HepG2 (cell line): ENCODE measurements around the gene ARHGEF12. TPM values are rescaled to one million over a fixed set of nuclear protein-coding genes. Genes with fewer than 3 reads are reported as not detected.

ENCODE experiments used
- ATAC-seq: fragments of 200-7000 bp; cut with Tn5 transposase; 3 replicates; pipeline ENCODE4 v1.9.1; 2020; ENCODE audit warnings: mild to moderate bottlenecking, moderate library complexity
- BruUV-seq: library from RNA; stranded (reverse); fragments of 400-500 nt; replicated peaks from 2 replicates; lab custom pipeline; 2021; lab: Mats Ljungman, UMichigan
- CTCF ChIA-PET: fragments of 300-600 bp; formaldehyde crosslinking; extraction: SDS; loops from one replicate; lab custom pipeline; 2021; ENCODE audit warnings: low total read pairs, inconsistent platforms, low intra/inter-chr PET ratio; lab: Yijun Ruan, JAX
- POLR2A ChIA-PET: fragments of 350-600 bp; sonication (Branson Sonifier 250); formaldehyde crosslinking; loops from one replicate; lab custom pipeline; 2020; ENCODE audit warnings: antibody characterized with exemption, inconsistent platforms; lab: Yijun Ruan, JAX
- DNase-seq: peaks from one replicate; pipeline ENCODE4 v3.0.0-alpha.2; 2015; ENCODE audit warnings: low spot score
- FAIRE-seq: peaks from 3 replicates; lab custom pipeline; 2011; peaks lifted over from hg19 to GRCh38; lab: Jason Lieb, UNC
- H2AFZ ChIP-seq: one replicate; pipeline ENCODE4 v1.6.1; 2011; ENCODE audit warnings: low read length, inconsistent platforms
- H3K27ac ChIP-seq: fragments of 300-600 bp; 3 replicates; pipeline ENCODE4 v1.8.0; 2011; ENCODE audit warnings: mixed run types, mild to moderate bottlenecking, mixed read lengths, low read length, inconsistent platforms; ENCODE audit not compliant: insufficient read depth; ENCODE audit errors: extremely low read length
- H3K27me3 ChIP-seq, 2 experiments: fragments of 200-600 bp in 1 of 2; 2 replicates in 1 of 2; 3 replicates in 1 of 2; pipeline versions ENCODE4 v1.6.0 to v1.8.0; 2011; ENCODE audit warnings: low read length in 2 of 2, mild to moderate bottlenecking in 2 of 2, moderate library complexity in 2 of 2, inconsistent platforms in 1 of 2; ENCODE audit not compliant: insufficient read depth in 2 of 2, control insufficient read depth in 1 of 2
- H3K36me3 ChIP-seq, 2 experiments: fragments of 200-600 bp in 1 of 2; replicated peaks in 1 of 2; 2 replicates in 1 of 2; 3 replicates in 1 of 2; pipeline versions ENCODE4 v1.5.1 to v1.8.0; 2011; ENCODE audit warnings: low read length in 2 of 2, inconsistent platforms in 1 of 2; ENCODE audit not compliant: insufficient read depth in 2 of 2, control insufficient read depth in 1 of 2
- H3K4me1 ChIP-seq: 2 replicates; pipeline ENCODE4 v1.5.1; 2012; ENCODE audit warnings: low read length, inconsistent platforms; ENCODE audit not compliant: insufficient read depth
- H3K4me2 ChIP-seq: 2 replicates; pipeline ENCODE4 v1.6.0; 2011; ENCODE audit warnings: low read depth, low read length, inconsistent platforms
- H3K4me3 ChIP-seq, 3 experiments: fragments of 200-600 bp in 1 of 3; sonication (generic), shearing (Covaris generic) in 1 of 3; replicated peaks in 1 of 3; 2 replicates each; pipeline ENCODE4 v1.5.1; 2011 to 2016; ENCODE audit warnings: low read length in 3 of 3, inconsistent platforms in 2 of 3, low read depth in 2 of 3, mild to moderate bottlenecking in 2 of 3, control low read depth in 1 of 3, mixed read lengths in 1 of 3; ENCODE audit not compliant: insufficient read depth in 1 of 3
- H3K79me2 ChIP-seq: one replicate; pipeline ENCODE4 v1.6.1; 2011; ENCODE audit warnings: low read length, inconsistent platforms; ENCODE audit not compliant: insufficient read depth
- H3K9ac ChIP-seq: 2 replicates; pipeline ENCODE4 v1.6.0; 2011; ENCODE audit warnings: mild to moderate bottlenecking, low read depth, low read length, inconsistent platforms; ENCODE audit not compliant: insufficient read depth
- H3K9me3 ChIP-seq: 2 replicates; pipeline ENCODE4 v1.5.1; 2012; ENCODE audit warnings: mild to moderate bottlenecking, low read length
- H4K20me1 ChIP-seq: 2 replicates; pipeline ENCODE4 v1.6.0; 2011; ENCODE audit warnings: inconsistent platforms, mild to moderate bottlenecking, low read length, moderate library complexity; ENCODE audit not compliant: insufficient read depth
- FOXM1 ChIP-seq: sonication (generic); formaldehyde crosslinking; IDR thresholded peaks from 2 replicates; pipeline ENCODE4 v1.5.0; 2020; ENCODE audit warnings: missing genetic modification reagents
- HMGA1 ChIP-seq: sonication (generic); formaldehyde crosslinking; conservative IDR thresholded peaks from 2 replicates; pipeline ENCODE4 v1.4.0; 2020; ENCODE audit warnings: missing genetic modification reagents
- KDM2A ChIP-seq: sonication (generic); formaldehyde crosslinking; IDR thresholded peaks from 2 replicates; pipeline ENCODE4 v1.4.0; 2020; ENCODE audit warnings: low read depth, missing genetic modification reagents, borderline replicate concordance
- KDM5A ChIP-seq: fragments of 200-600 bp; sonication (generic); IDR thresholded peaks from 2 replicates; pipeline ENCODE4 v1.7.0; 2018; ENCODE audit warnings: antibody characterized with exemption, mild to moderate bottlenecking, low read length, borderline replicate concordance
- KLF16 ChIP-seq, 2 experiments: sonication (generic) in 1 of 2; formaldehyde crosslinking in 1 of 2; IDR thresholded peaks; 2 replicates each; pipeline versions ENCODE4 v1.6.1 to v1.8.0; 2016 to 2023; ENCODE audit warnings: missing genetic modification reagents in 2 of 2, missing compliant biosample characterization in 1 of 2
- NAIF1 ChIP-seq: sonication (generic); formaldehyde crosslinking; IDR thresholded peaks from 2 replicates; pipeline ENCODE4 v1.5.0; 2020; ENCODE audit warnings: mild to moderate bottlenecking, missing genetic modification reagents, borderline replicate concordance
- NFKB2 ChIP-seq: sonication (generic); formaldehyde crosslinking; IDR thresholded peaks from 2 replicates; pipeline ENCODE4 v1.4.0; 2020; ENCODE audit warnings: missing genetic modification reagents, borderline replicate concordance
- PAX8 ChIP-seq: sonication (generic); formaldehyde crosslinking; IDR thresholded peaks from 2 replicates; pipeline ENCODE4 v1.8.0; 2022; ENCODE audit warnings: mild to moderate bottlenecking, missing genetic modification reagents, borderline replicate concordance
- ZBTB7A ChIP-seq: sonication (generic); formaldehyde crosslinking; IDR thresholded peaks from 2 replicates; pipeline ENCODE4 v1.8.0; 2022; ENCODE audit warnings: mild to moderate bottlenecking, missing genetic modification reagents
- ZBTB7B ChIP-seq: sonication (generic); formaldehyde crosslinking; IDR thresholded peaks from 2 replicates; pipeline ENCODE4 v1.4.0; 2020; ENCODE audit warnings: missing genetic modification reagents
- ZFAT ChIP-seq: sonication (generic); formaldehyde crosslinking; conservative IDR thresholded peaks from 2 replicates; pipeline ENCODE4 v1.8.1; 2023; ENCODE audit warnings: missing genetic modification reagents, inconsistent platforms
- ZKSCAN8 ChIP-seq: IDR thresholded peaks from 2 replicates; pipeline ENCODE4 v1.6.1; 2016; ENCODE audit warnings: borderline replicate concordance, missing genetic modification reagents, missing compliant biosample characterization
- ZNF275 ChIP-seq: sonication (generic); formaldehyde crosslinking; IDR thresholded peaks from 2 replicates; pipeline ENCODE4 v1.8.0; 2022; ENCODE audit warnings: missing genetic modification reagents, mild to moderate bottlenecking, inconsistent platforms, borderline replicate concordance
- ZNF292 ChIP-seq: sonication (generic); formaldehyde crosslinking; IDR thresholded peaks from 2 replicates; pipeline ENCODE4 v1.8.1; 2022; ENCODE audit warnings: mild to moderate bottlenecking, low read depth, missing genetic modification reagents, borderline replicate concordance
- ZNF33B ChIP-seq: sonication (generic); formaldehyde crosslinking; IDR thresholded peaks from 2 replicates; pipeline ENCODE4 v1.5.1; 2020; ENCODE audit warnings: mild to moderate bottlenecking, missing genetic modification reagents
- ZNF761 ChIP-seq: sonication (generic); formaldehyde crosslinking; conservative IDR thresholded peaks from 2 replicates; pipeline ENCODE4 v1.4.0; 2020; ENCODE audit warnings: mild to moderate bottlenecking, missing genetic modification reagents
- ZNF878 ChIP-seq: sonication (generic); formaldehyde crosslinking; IDR thresholded peaks from 2 replicates; pipeline ENCODE4 v1.8.1; 2023; ENCODE audit warnings: mild to moderate bottlenecking, missing genetic modification reagents, moderate library complexity
- WGBS: methylation state at CpG from one replicate; pipeline ENCODE4 v1.1.6; 2017; ENCODE audit warnings: low lambda C conversion rate; 5-methylcytosine and 5-hydroxymethylcytosine counted together
- in situ Hi-C: cut with HindIII; loops from 2 replicates; pipeline ENCODE4 v1.10.0; 2017; ENCODE audit warnings: low pct_unique_long_range_greater_than_20kb; ENCODE audit not compliant: extremely low pct_ligation_motif_present
- intact Hi-C: fragments of 100-400 bp; cut with micrococcal nuclease; formaldehyde crosslinking; loops from one replicate; pipeline ENCODE4 v1.10.0; 2022; ENCODE audit not compliant: unreplicated experiment
- polyA plus RNA-seq, 8 experiments: library from polyadenylated mRNA; depleted of rRNA in 3 of 8; stranded (reverse) in 7 of 8; unstranded in 1 of 8; fragments of >200 nt; fragmentation: Illumina TruSeq in 4 of 8; extraction: Trizol in 4 of 8; gene quantifications; 2 replicates each; pipeline versions ENCODE4 v1.2.1 to v1.2.3, GENCODE V29; 2011 to 2016; ENCODE audit warnings: low read depth in 4 of 8, missing spikeins in 1 of 8, mixed read lengths in 1 of 8; ENCODE audit not compliant: insufficient read depth in 1 of 8
- total RNA-seq, 5 experiments: library from RNA; depleted of rRNA; stranded (reverse); fragments of >200 nt; fragmentation: Illumina TruSeq; extraction: Trizol; gene quantifications; 2 replicates each; pipeline ENCODE4 v1.2.3, GENCODE V29; 2016; ENCODE audit warnings: low read depth in 1 of 5
- TF ChIP-seq, protein P1 (sequence below): sonication (generic); formaldehyde crosslinking; conservative IDR thresholded peaks from 2 replicates; pipeline ENCODE4 v1.4.0; 2020; ENCODE audit warnings: missing genetic modification reagents

Gene ARHGEF12
- total and polyA plus RNA-seq, 2 of the 13 experiments (the other 11 are each of a cell fraction or from before 2014, with no cell fraction given): 17.9 to 54.4 TPM

- Histone ChIP-seq H3K4me1 (no peaks in the 10 kb centered on the region), H3K4me3 (no peak overlapping the region), H3K79me2 (no peaks in the 10 kb centered on the region), H4K20me1 (no peaks in the 10 kb centered on the region), H3K9me3 (no peaks in the 10 kb centered on the region), H3K9ac (no peak overlapping the region), H2AFZ (no peak overlapping the region), H3K27me3 (no peaks in the 10 kb centered on the region), H3K4me2 (no peak overlapping the region), H3K27ac (no peak overlapping the region), H3K36me3 (peaks cover 9 to 67% of the 10 kb centered on the region in 2 experiments; a peak in 4 of 5 replicates)
- intact Hi-C loops (no loop called here), in situ Hi-C loops (no loop called here)
- BruUV-seq: no TSS peak
- ChIA-PET CTCF (no interaction called here), POLR2A (no interaction called here)
- DNase-seq (no peak), FAIRE-seq (no peak), ATAC-seq (no peak)
- WGBS: 100% methylated on average over 5 of the region's 6 CpGs
- TF ChIP-seq KDM2A (CRISPR knock-in tag) (no peak), ZBTB7B (CRISPR knock-in tag) (no peak), ZNF878 (CRISPR knock-in tag) (no peak), ZFAT (CRISPR knock-in tag) (no peak), KLF16 (CRISPR knock-in tag; IDR thresholded peaks at IDR 0.05) (no peak), HMGA1 (CRISPR knock-in tag) (no peak), ZNF761 (CRISPR knock-in tag) (no peak), ZNF292 (CRISPR knock-in tag) (no peak), NFKB2 (CRISPR knock-in tag) (no peak), ZNF33B (CRISPR knock-in tag) (no peak), NAIF1 (CRISPR knock-in tag) (no peak), PAX8 (no peak), ZKSCAN8 (CRISPR knock-in tag) (no peak), ZBTB7A (CRISPR knock-in tag) (no peak), KDM5A (no peak), FOXM1 (CRISPR knock-in tag) (no peak), ZNF275 (no peak)
- TF ChIP-seq, protein P1, sequence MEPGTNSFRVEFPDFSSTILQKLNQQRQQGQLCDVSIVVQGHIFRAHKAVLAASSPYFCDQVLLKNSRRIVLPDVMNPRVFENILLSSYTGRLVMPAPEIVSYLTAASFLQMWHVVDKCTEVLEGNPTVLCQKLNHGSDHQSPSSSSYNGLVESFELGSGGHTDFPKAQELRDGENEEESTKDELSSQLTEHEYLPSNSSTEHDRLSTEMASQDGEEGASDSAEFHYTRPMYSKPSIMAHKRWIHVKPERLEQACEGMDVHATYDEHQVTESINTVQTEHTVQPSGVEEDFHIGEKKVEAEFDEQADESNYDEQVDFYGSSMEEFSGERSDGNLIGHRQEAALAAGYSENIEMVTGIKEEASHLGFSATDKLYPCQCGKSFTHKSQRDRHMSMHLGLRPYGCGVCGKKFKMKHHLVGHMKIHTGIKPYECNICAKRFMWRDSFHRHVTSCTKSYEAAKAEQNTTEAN (CRISPR knock-in tag): no peak
Observed at GRCh38 chr11:120465921-120466534, 129.8 kb downstream of the ARHGEF12 start.
